Measurements from ENCODE around the gene EN2. TPM values are rescaled to one million over a fixed set of nuclear protein-coding genes. Genes with fewer than 3 reads are reported as not detected.

Gene EN2
- total and polyA plus RNA-seq, 2 of the 4 experiments (the other 2 are of a cell fraction): not detected

- H3K56ac ChIP-seq (ENCODE audit: extremely low read depth, insufficient read depth, low read length): no peak overlapping the region
- H3K4me2 ChIP-seq (ENCODE audit: low read depth, low read length): no peak overlapping the region
- H2BK5ac ChIP-seq (ENCODE audit: low read depth, low read length, poor library complexity, severe bottlenecking): no peak overlapping the region
- H2BK20ac ChIP-seq (ENCODE audit: low read depth, low read length): no peak overlapping the region
- H2BK120ac ChIP-seq (ENCODE audit: low read depth, low read length): no peak overlapping the region
- H3K9ac ChIP-seq (ENCODE audit: low read depth, low read length): no peak overlapping the region
- intact Hi-C loops (cut with micrococcal nuclease) (no loop called here), dilution Hi-C loops (cut with HindIII; ENCODE audit: low sequenced_read_pairs, unreplicated experiment) (no loop called here), in situ Hi-C loops (cut with MboI; ENCODE audit: low sequenced_read_pairs) (no loop called here)
- H3K27me3 ChIP-seq (ENCODE audit: control insufficient read depth, insufficient read depth, low read length): no peaks in the 10 kb centered on the region; the same call in 1 of the 2 replicates
- no peaks in the 10 kb centered on the region for H3K9me3 ChIP-seq (ENCODE audit: control insufficient read depth, insufficient read depth, low read length)
- H2AFZ ChIP-seq (replicated peaks; ENCODE audit: low read length, poor library complexity): no peak overlapping the region
- H3K4ac ChIP-seq (ENCODE audit: low read depth, low read length): no peak overlapping the region
- ChIA-PET POLR2A (ENCODE audit: unreplicated experiment) (no interaction called here), CTCF (no interaction called here)
- H3K9me1 ChIP-seq (ENCODE audit: insufficient read depth, low read length): no peaks in the 10 kb centered on the region; the same call in 1 of the 2 replicates
- peak overlapping the region; percentile 19 for H2AK9ac ChIP-seq (replicated peaks; ENCODE audit: low read depth, low read length, poor library complexity)
- no peak overlapping the region for H3K23ac ChIP-seq (ENCODE audit: low read depth, low read length)
- WGBS, 2 experiments (ENCODE audit: extremely low coverage in 2 of 2, insufficient read length in 1 of 2): 58% methylated on average over 4 of the region's 7 CpGs; no CpG with 5 or more reads in 1 of the 2 experiments
- no peaks in the 10 kb centered on the region for H3K4me1 ChIP-seq (ENCODE audit: control insufficient read depth, insufficient read depth, low read length)
- ATAC-seq (ENCODE audit: low read depth): no peak
- no peak overlapping the region for H3K14ac ChIP-seq (replicated peaks; ENCODE audit: low read depth, low read length)
- H4K8ac ChIP-seq (ENCODE audit: low read depth in 2 of 2, low read length in 2 of 2): no peak overlapping the region
- no peak overlapping the region for H3K4me3 ChIP-seq (ENCODE audit: insufficient read depth, low read depth, low read length)
- H4K20me1 ChIP-seq (ENCODE audit: insufficient read depth, low read length): no peaks in the 10 kb centered on the region
- no peak for DNase-seq
- H4K5ac ChIP-seq (ENCODE audit: low read depth, low read length): no peak overlapping the region
- BruUV-seq (replicated peaks): no TSS peak
- TF ChIP-seq MAZ (IDR thresholded peaks at IDR 0.05; ENCODE audit: borderline replicate concordance, low read depth, low read length) (no peak), ELK1 (IDR thresholded peaks at IDR 0.05; ENCODE audit: borderline replicate concordance, low read depth, low read length) (no peak), NFE2L2 (IDR thresholded peaks at IDR 0.05; ENCODE audit: low read depth, low read length) (no peak), RFX5 (IDR thresholded peaks at IDR 0.05; ENCODE audit: low read depth, low read length) (no peak), MAFK (IDR thresholded peaks at IDR 0.05; ENCODE audit: low read depth, low read length) (no peak), POLR2A (IDR thresholded peaks at IDR 0.05; ENCODE audit: low read depth, low read length) (no peak), CHD1 (IDR thresholded peaks at IDR 0.05; ENCODE audit: low read depth, low read length) (no peak), FOS (IDR thresholded peaks at IDR 0.05; ENCODE audit: low read depth, low read length) (no peak), RCOR1 (IDR thresholded peaks at IDR 0.05; ENCODE audit: insufficient replicate concordance, low read length) (no peak), USF2 (IDR thresholded peaks at IDR 0.05; ENCODE audit: low read depth, low read length) (no peak), RAD21 (IDR thresholded peaks at IDR 0.05; ENCODE audit: low read length) (no peak), MXI1 (IDR thresholded peaks at IDR 0.05; ENCODE audit: borderline replicate concordance, low read depth, low read length) (no peak), CTCF (conservative IDR thresholded peaks at IDR 0.05; ENCODE audit: low read depth, low read length) (no peak), CEBPB (IDR thresholded peaks at IDR 0.05; ENCODE audit: low read depth, low read length) (no peak), BHLHE40 (IDR thresholded peaks at IDR 0.05; ENCODE audit: low read depth, low read length) (no peak), SMC3 (IDR thresholded peaks at IDR 0.05; ENCODE audit: low read depth, low read length) (no peak)
- no peak overlapping the region for H2BK15ac ChIP-seq (ENCODE audit: low read depth, low read length)
- no peaks in the 10 kb centered on the region for H3K36me3 ChIP-seq (ENCODE audit: control insufficient read depth, insufficient read depth, low read length)
- no peak overlapping the region for H3K18ac ChIP-seq (ENCODE audit: low read depth, low read length)
- no peak overlapping the region for H2AK5ac ChIP-seq (ENCODE audit: low read depth, low read length)
- no peak overlapping the region for H4K91ac ChIP-seq (ENCODE audit: insufficient read depth, low read depth, low read length)
- no peak overlapping the region for H3K27ac ChIP-seq (ENCODE audit: insufficient read depth, low read length)
- H3K79me1 ChIP-seq (ENCODE audit: low read depth in 1 of 2, low read length in 2 of 2): no peaks in the 10 kb centered on the region
Observed at GRCh38 chr7:155425011-155425340, 33.0 kb upstream of the EN2 start.
